SW480 (cell line): ENCODE measurements around the gene ADGRL1.
"Not testable (repeated sequence)": the region's sequence is repeated elsewhere in the genome, so short reads cannot be mapped to it uniquely, and the experiment has no call there.

Experiments used
- DNase-seq: peaks from one replicate; pipeline ENCODE4 v3.0.0-alpha.2; 2016; ENCODE audit warnings: low spot score

ADGRL1 gene

GRCh38 chr19:14189415-14189814 lies 16.6 kb downstream of the ADGRL1 start:
- DNase-seq, result no peak

GRCh38 chr19:14188086-14188485 lies 17.9 kb downstream of the ADGRL1 start:
- not testable (repeated sequence) for DNase-seq

- no peak for DNase-seq
Observed at GRCh38 chr19:14187561-14187960, 18.4 kb downstream of the ADGRL1 start.

GRCh38 chr19:14186684-14187083 lies 19.3 kb downstream of the ADGRL1 start:
- not testable (repeated sequence) for DNase-seq

GRCh38 chr19:14185691-14186090 lies 20.3 kb downstream of the ADGRL1 start:
- DNase-seq, result not testable (repeated sequence)

GRCh38 chr19:14185158-14185557 lies 20.8 kb downstream of the ADGRL1 start:
- DNase-seq, result no peak

GRCh38 chr19:14183741-14184350 lies 22.1 kb downstream of the ADGRL1 start:
- no peak for DNase-seq

- DNase-seq, result no peak
Observed at GRCh38 chr19:14182476-14182875, 23.5 kb downstream of the ADGRL1 start.

- no peak for DNase-seq
Observed at GRCh38 chr19:14181906-14182305, 24.1 kb downstream of the ADGRL1 start.

GRCh38 chr19:14181199-14181598 lies 24.8 kb downstream of the ADGRL1 start:
- not testable (repeated sequence) for DNase-seq

- no peak for DNase-seq
Observed at GRCh38 chr19:14177496-14178074, 28.4 kb downstream of the ADGRL1 start.

GRCh38 chr19:14175351-14175792 lies 30.6 kb downstream of the ADGRL1 start:
- DNase-seq, result no peak

GRCh38 chr19:14174883-14175282 lies 31.1 kb downstream of the ADGRL1 start:
- DNase-seq, result no peak

GRCh38 chr19:14168993-14169392 lies 37.0 kb downstream of the ADGRL1 start:
- DNase-seq, result no peak

- no peak for DNase-seq
Observed at GRCh38 chr19:14168259-14168972, 37.6 kb downstream of the ADGRL1 start.

GRCh38 chr19:14167576-14168138 lies 38.3 kb downstream of the ADGRL1 start:
- no peak for DNase-seq

- no peak for DNase-seq
Observed at GRCh38 chr19:14166999-14167575, 38.9 kb downstream of the ADGRL1 start.

GRCh38 chr19:14165990-14166830 lies 39.8 kb downstream of the ADGRL1 start:
- DNase-seq, result no peak

- DNase-seq, result no peak
Observed at GRCh38 chr19:14164724-14165493, 41.1 kb downstream of the ADGRL1 start.

GRCh38 chr19:14164082-14164481 lies 41.9 kb downstream of the ADGRL1 start:
- no peak for DNase-seq

- no peak for DNase-seq
Observed at GRCh38 chr19:14162871-14163297, 43.1 kb downstream of the ADGRL1 start.
